Lower leg skin (tissue), 4 donors: ENCODE measurements around the gene DENND4C. TPM values are rescaled to one million over a fixed set of nuclear protein-coding genes. Genes with fewer than 3 reads are reported as not detected.

Source experiments
- DNase-seq, 2 donors: peaks; one replicate each; pipeline ENCODE4 v3.0.0-alpha.2; 2019; ENCODE audit warnings: low spot score in 2 of 2
- H3K4me3 ChIP-seq: fragments of 200-600 bp; sonication (generic); 2 replicates; pipeline ENCODE4 v1.5.1; 2017; ENCODE audit warnings: mild to moderate bottlenecking, low read depth; ENCODE audit not compliant: poor library complexity, severe bottlenecking
- CTCF ChIP-seq, 3 donors: fragments of 450-650 bp; IDR thresholded peaks; one replicate each; pipeline ENCODE4 v1.5.1; 2016; ENCODE audit warnings: antibody characterized with exemption in 3 of 3, mild to moderate bottlenecking in 3 of 3, moderate library complexity in 2 of 3
- POLR2A ChIP-seq, 2 donors: fragments of 450-650 bp; IDR thresholded peaks; one replicate each; pipeline ENCODE4 v1.6.1; 2016 to 2017; ENCODE audit warnings: antibody characterized with exemption in 2 of 2, mild to moderate bottlenecking in 1 of 2, moderate library complexity in 1 of 2
- WGBS, 2 donors: methylation state at CpG; one replicate each; pipeline ENCODE4 v1.1.5; 2018; 5-methylcytosine and 5-hydroxymethylcytosine counted together
- intact Hi-C: fragments of 100-400 bp; cut with DNase I; formaldehyde crosslinking; loops from one replicate; pipeline ENCODE4 v1.15.0; 2023; ENCODE audit warnings: low total_unique reads
- total RNA-seq, 4 donors: library from RNA; depleted of rRNA; stranded (reverse); fragments of >200 nt; gene quantifications; one replicate each; pipeline ENCODE4 v1.1.0, GENCODE V29; 2016

The DENND4C gene
- total RNA-seq, 4 donors from 2014 or later, result 78.2 to 119 (median 104) TPM

- no peak for TF ChIP-seq CTCF (IDR thresholded peaks at IDR 0.05)
- TF ChIP-seq POLR2A (IDR thresholded peaks at IDR 0.05), result no peak
- no peak for DNase-seq
- intact Hi-C loops, result no loop called here
- H3K4me3 ChIP-seq, result no peak overlapping the region
- 90 to 95% methylated on average over 1 of the region's 1 CpG for WGBS, 2 donors
Observed at GRCh38 chr9:19420877-19421276, 190.4 kb downstream of the DENND4C start.

Other genes starting within 250 kb of the DENND4C start
- gene SAXO1, start 197.5 kb upstream of the DENND4C start, total RNA-seq, result 1 to 10 TPM in 1 of 4 donors, under 1 TPM in 2, not detected in 1; 0.30 to 1.1 (median 0.56) TPM
- 10 to 100 TPM; 54.7 to 72.7 (median 56.8) TPM for gene RRAGA, start 181.3 kb upstream of the DENND4C start, total RNA-seq
- gene HAUS6, start 127.8 kb upstream of the DENND4C start, total RNA-seq, result 1 to 10 TPM; 6.5 to 7.9 (median 7.4) TPM
- 100 to 1,000 TPM in 3 of 4 donors, 10 to 100 TPM in 1; 96.4 to 377 (median 177) TPM for gene PLIN2, start 103.2 kb upstream of the DENND4C start, total RNA-seq
- gene RPS6, start 149.5 kb downstream of the DENND4C start, total RNA-seq, result 1,000 to 10,000 TPM; 1,916 to 2,563 (median 2,292) TPM
- 10 to 100 TPM in 3 of 4 donors, 1 to 10 TPM in 1; 10.0 to 21.4 (median 18.4) TPM for gene ACER2, start 178.3 kb downstream of the DENND4C start, total RNA-seq